ENCODE measurements around the gene ANAPC7.
A peak's percentile ranks its signal among the peaks of the same experiment; 100 is the strongest.
"Not testable (repeated sequence)": the region's sequence is repeated elsewhere in the genome, so short reads cannot be mapped to it uniquely, and the experiment has no call there.

Gene ANAPC7

DNA sequence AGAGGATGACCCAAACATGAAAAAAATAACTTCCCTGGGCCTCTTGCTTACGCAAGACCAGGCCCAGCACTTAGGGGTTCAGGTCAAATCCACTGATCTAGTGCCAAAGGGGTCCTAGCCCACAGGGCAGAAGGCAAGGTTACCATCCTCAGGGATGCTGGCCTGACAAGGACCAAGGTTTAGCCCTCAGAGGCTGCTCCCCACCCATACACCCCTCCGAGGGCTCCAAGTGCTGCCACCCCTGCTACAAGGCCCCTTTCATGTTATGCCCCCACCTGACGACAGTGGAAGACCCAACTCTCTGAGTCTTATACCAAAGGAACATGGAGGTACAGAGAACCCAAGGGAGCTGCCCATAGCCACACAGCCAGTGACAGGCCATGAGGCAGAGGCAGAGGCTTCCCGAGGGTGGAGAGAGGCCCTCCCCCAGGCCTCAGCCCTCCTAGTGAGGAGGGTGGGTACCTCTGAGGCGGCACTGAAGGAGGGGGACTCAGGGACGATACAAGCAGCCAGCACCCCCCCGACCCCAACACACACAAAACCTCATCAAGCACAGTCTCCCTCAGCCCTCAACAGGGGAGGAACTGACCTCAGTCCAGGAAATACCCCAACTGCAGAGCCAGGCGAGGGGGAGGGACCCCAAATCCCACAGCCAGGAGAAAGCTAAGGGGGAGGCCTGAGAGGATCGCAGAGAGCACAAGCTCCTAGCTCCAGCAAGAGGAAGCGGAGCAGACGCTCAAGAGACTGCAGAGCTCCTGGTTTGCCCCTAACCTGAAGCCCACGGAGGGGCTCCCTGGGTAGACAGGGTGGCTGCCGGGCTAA lies 37.0 kb downstream of the ANAPC7 start:
- TF ChIP-seq, protein P1, sequence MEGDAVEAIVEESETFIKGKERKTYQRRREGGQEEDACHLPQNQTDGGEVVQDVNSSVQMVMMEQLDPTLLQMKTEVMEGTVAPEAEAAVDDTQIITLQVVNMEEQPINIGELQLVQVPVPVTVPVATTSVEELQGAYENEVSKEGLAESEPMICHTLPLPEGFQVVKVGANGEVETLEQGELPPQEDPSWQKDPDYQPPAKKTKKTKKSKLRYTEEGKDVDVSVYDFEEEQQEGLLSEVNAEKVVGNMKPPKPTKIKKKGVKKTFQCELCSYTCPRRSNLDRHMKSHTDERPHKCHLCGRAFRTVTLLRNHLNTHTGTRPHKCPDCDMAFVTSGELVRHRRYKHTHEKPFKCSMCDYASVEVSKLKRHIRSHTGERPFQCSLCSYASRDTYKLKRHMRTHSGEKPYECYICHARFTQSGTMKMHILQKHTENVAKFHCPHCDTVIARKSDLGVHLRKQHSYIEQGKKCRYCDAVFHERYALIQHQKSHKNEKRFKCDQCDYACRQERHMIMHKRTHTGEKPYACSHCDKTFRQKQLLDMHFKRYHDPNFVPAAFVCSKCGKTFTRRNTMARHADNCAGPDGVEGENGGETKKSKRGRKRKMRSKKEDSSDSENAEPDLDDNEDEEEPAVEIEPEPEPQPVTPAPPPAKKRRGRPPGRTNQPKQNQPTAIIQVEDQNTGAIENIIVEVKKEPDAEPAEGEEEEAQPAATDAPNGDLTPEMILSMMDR (IDR thresholded peaks at IDR 0.05; ENCODE audit: low read depth, low read length) = no peak
- no peak for DNase-seq (ENCODE audit: low read depth, low spot score)
- in situ Hi-C loops (cut with HindIII; ENCODE audit: low sequenced_read_pairs) = no loop called here
- no peak overlapping the region for H3K4me3 ChIP-seq (ENCODE audit: low read depth, low read length)

DNA sequence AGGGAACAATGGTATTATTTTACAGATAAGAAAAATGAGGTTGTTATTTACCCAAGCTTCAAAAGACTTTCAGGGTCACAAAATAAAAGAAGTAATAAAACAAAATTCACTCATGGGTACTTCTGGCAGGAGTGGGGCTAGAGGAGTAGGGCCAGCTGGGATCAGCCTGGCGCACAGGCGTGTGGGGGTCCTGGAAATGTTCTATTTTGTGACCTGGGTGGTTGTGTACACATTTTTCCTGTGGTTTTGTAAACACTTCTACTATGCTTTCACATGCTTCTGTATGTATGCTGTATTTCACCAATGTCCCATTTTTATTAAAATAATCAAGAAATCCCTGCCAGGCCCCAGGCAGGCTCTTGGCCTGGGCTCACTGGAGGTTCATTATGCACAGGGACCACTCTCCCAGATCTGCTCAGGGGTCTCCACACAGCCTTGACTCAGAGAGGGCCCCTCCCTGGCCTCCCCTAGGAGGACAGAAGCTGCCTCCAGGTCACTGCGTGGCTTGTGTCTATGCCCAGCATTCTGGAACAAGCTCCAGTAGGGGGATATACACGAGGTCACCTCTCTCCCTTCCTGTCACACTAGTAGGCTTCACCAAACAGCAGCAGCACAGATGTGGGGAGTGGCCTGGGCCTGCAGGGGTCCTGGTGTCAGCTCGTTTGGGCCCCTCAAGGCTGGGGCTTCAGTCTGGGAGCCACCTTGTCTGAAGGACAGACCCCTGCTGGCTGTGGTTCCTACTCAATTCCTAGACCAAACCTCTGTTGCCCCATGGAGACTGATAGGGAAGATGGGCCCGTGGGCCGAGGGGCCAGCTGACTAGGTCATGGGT lies 37.8 kb downstream of the ANAPC7 start:
- in situ Hi-C loops (cut with HindIII; ENCODE audit: low sequenced_read_pairs) = no loop called here
- DNase-seq (ENCODE audit: low read depth, low spot score) = no peak
- TF ChIP-seq, protein P1 (IDR thresholded peaks at IDR 0.05; ENCODE audit: low read depth, low read length) = no peak
- no peak overlapping the region for H3K4me3 ChIP-seq (ENCODE audit: low read depth, low read length)

DNA sequence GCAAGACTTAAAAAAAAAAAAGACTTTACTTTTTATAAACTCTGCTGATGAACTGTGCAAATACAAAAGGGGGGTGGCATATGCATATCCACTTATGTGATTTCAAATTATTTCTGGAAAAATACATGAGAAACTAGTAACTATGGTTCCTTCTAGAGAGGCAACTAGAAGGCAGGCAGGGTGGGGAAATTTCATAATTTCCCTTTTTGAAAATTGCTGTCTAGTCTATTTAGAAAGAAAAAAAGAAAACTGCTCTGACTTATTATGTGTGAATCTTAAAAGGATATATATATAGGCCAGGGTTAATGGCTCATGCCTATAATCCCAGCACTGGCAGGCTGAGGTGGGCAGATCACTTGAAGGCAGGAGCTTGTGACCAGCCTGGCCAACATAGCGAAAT lies 42.3 kb downstream of the ANAPC7 start:
- no peak for DNase-seq (ENCODE audit: low read depth, low spot score)
- in situ Hi-C loops (cut with HindIII; ENCODE audit: low sequenced_read_pairs) = no loop called here
- TF ChIP-seq, protein P1 (IDR thresholded peaks at IDR 0.05; ENCODE audit: low read depth, low read length) = no peak
- no peak overlapping the region for H3K4me3 ChIP-seq (ENCODE audit: low read depth, low read length)

DNA sequence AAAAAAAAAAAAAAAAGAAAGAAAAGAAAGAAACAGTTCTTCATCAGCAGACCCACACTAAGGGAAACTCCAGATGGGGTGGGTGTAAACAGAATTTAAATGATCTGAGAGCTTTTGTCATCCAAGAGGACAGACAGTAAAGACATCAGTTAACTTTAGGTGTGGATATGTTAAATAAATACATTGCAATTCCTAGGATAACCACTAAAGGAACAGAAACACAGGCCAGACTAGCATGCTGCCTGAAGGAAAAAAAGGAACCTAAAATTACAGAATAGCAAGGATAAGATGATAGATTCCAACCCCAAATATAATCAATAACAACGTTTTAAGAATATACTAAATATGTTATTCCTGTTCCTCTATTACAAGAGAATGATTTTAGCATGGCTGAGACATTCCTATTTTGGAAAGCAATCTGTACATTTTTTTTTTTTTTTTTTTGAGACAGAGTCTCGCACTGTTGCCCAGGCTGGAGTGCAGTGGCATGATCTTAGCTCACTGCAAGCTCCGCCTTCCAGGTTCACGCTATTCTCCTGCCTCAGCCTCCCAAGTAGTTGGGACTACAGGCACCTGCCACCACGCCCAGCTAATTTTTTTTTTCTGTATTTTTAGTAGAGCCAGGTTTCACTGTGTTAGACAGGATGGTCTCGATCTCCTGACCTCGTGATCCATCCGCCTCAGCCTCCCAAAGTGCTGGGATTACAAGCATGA lies 45.0 kb downstream of the ANAPC7 start:
- H3K4me3 ChIP-seq (ENCODE audit: low read depth, low read length); in situ Hi-C loops (cut with HindIII; ENCODE audit: low sequenced_read_pairs): not testable (repeated sequence)
- DNase-seq (ENCODE audit: low read depth, low spot score) = peak; percentile 15
- TF ChIP-seq, protein P1 (IDR thresholded peaks at IDR 0.05; ENCODE audit: low read depth, low read length) = peak; percentile 31

DNA sequence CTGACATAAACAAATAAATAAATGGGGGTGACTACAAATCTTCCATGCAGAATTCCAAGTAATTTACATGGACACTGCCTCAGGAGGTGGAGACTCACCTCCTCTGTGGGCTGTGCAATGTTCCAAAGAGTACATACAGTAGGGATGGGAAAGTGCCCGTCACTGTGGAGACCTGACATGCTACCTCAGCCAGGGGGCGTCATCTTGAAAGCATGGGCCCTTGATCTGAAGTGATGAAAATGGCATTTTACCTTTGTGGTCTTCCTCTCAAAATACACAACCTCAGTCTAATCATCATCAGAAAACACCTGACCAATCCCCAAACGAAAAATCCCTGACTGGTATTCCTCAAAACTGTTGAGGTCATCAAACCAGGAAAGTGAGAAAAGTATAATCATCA lies 48.4 kb downstream of the ANAPC7 start:
- DNase-seq (ENCODE audit: low read depth, low spot score) = no peak
- H3K4me3 ChIP-seq (ENCODE audit: low read depth, low read length) = no peak overlapping the region
- TF ChIP-seq, protein P1 (IDR thresholded peaks at IDR 0.05; ENCODE audit: low read depth, low read length) = peak; percentile 47
- in situ Hi-C loops (cut with HindIII; ENCODE audit: low sequenced_read_pairs) = no loop called here

DNA sequence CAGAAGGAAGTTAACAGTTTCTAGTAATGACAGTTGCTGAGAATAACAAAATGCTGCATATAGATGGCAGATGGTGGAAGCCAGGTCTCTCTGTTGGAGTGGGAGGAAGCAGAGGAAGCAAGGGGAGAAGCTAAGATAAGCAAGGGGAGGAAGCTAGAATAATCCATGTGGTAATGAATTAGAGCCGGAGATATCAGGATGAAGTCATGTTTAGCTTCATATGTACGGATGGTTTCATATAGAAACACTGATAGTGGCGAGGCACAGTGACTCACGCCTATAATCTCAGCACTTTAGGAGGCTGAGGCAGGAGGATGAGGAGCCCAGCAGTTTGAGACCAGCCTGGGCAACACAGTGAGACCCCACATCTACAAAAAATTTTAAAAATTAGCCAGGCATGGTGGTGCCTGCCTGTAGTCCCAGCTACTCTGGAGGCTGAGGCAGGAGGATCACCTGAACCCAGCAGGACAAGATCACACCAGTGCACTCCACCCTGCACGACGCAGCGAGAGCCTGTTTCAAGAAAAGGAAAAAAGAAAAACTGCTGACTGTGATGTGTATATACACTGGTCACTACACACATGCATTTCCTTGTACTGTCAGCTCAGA lies 49.2 kb downstream of the ANAPC7 start:
- TF ChIP-seq, protein P1 (IDR thresholded peaks at IDR 0.05; ENCODE audit: low read depth, low read length) = no peak
- no peak for DNase-seq (ENCODE audit: low read depth, low spot score)
- H3K4me3 ChIP-seq (ENCODE audit: low read depth, low read length) = no peak overlapping the region
- in situ Hi-C loops (cut with HindIII; ENCODE audit: low sequenced_read_pairs) = no loop called here
